Loucy (cell line): ENCODE measurements around the gene TTLL5.

Experiments used
- H2AFZ ChIP-seq: fragments of 200-600 bp; sonication (generic); 2 replicates; pipeline ENCODE4 v1.6.0; 2016; ENCODE audit warnings: antibody characterized with exemption, mild to moderate bottlenecking, low read length, moderate library complexity
- H3F3A ChIP-seq: fragments of 200-600 bp; 2 replicates; pipeline ENCODE4 v1.6.0; 2016; ENCODE audit warnings: antibody characterized with exemption, low read depth, mild to moderate bottlenecking
- H3K27me3 ChIP-seq: fragments of 200-600 bp; sonication (generic); 2 replicates; pipeline ENCODE4 v1.6.1; 2014; ENCODE audit warnings: low read length, mild to moderate bottlenecking; ENCODE audit not compliant: insufficient read depth, poor library complexity, severe bottlenecking
- H3K36me3 ChIP-seq: fragments of 200-600 bp; sonication (generic); 2 replicates; pipeline ENCODE4 v1.6.1; 2016; ENCODE audit warnings: low read length; ENCODE audit not compliant: insufficient read depth
- H3K4me1 ChIP-seq: fragments of 200-600 bp; sonication (generic); 2 replicates; pipeline ENCODE4 v1.5.1; 2014; ENCODE audit warnings: low read length, mild to moderate bottlenecking; ENCODE audit not compliant: insufficient read depth, poor library complexity, severe bottlenecking
- H3K4me2 ChIP-seq: fragments of 200-600 bp; sonication (generic); 2 replicates; pipeline ENCODE4 v1.6.0; 2014; ENCODE audit warnings: antibody characterized with exemption, low read length, low read depth, mild to moderate bottlenecking; ENCODE audit not compliant: poor library complexity, severe bottlenecking
- H3K4me3 ChIP-seq: fragments of 200-600 bp; sonication (generic); 2 replicates; pipeline ENCODE4 v1.5.1; 2014; ENCODE audit warnings: low read length, mild to moderate bottlenecking, mixed read lengths; ENCODE audit not compliant: poor library complexity, severe bottlenecking
- H3K79me2 ChIP-seq: fragments of 200-600 bp; sonication (generic); 2 replicates; pipeline ENCODE4 v1.6.1; 2014; ENCODE audit warnings: low read length; ENCODE audit not compliant: insufficient read depth
- H3K9ac ChIP-seq: fragments of 200-600 bp; sonication (generic); 2 replicates; pipeline ENCODE4 v1.6.0; 2014; ENCODE audit warnings: mild to moderate bottlenecking, low read depth, low read length, moderate library complexity; ENCODE audit not compliant: poor library complexity, severe bottlenecking
- H3K9me2 ChIP-seq: fragments of 200-600 bp; sonication (generic); replicated peaks from 2 replicates; pipeline ENCODE4 v1.6.1; 2016; ENCODE audit warnings: low read depth, low read length, mixed read lengths
- H3K9me3 ChIP-seq: fragments of 200-600 bp; sonication (generic); 2 replicates; pipeline ENCODE4 v1.6.1; 2014; ENCODE audit warnings: mild to moderate bottlenecking, antibody characterized with exemption, low read length, low read depth; ENCODE audit not compliant: insufficient read depth
- H4K20me1 ChIP-seq: fragments of 200-600 bp; sonication (generic); 2 replicates; pipeline ENCODE4 v1.6.0; 2014; ENCODE audit warnings: antibody characterized with exemption, low read length, mild to moderate bottlenecking; ENCODE audit not compliant: insufficient read depth, poor library complexity, severe bottlenecking
- CTCF ChIP-seq: fragments of 200-600 bp; sonication (generic); conservative IDR thresholded peaks from 2 replicates; pipeline ENCODE4 v1.5.1; 2014; ENCODE audit warnings: mild to moderate bottlenecking, antibody characterized with exemption, low read length
- EZH2phosphoT487 ChIP-seq: fragments of 200-600 bp; IDR thresholded peaks from 2 replicates; pipeline ENCODE4 v1.6.1; 2018; ENCODE audit warnings: antibody characterized with exemption, mild to moderate bottlenecking, moderate library complexity, borderline replicate concordance

TTLL5 gene

DNA sequence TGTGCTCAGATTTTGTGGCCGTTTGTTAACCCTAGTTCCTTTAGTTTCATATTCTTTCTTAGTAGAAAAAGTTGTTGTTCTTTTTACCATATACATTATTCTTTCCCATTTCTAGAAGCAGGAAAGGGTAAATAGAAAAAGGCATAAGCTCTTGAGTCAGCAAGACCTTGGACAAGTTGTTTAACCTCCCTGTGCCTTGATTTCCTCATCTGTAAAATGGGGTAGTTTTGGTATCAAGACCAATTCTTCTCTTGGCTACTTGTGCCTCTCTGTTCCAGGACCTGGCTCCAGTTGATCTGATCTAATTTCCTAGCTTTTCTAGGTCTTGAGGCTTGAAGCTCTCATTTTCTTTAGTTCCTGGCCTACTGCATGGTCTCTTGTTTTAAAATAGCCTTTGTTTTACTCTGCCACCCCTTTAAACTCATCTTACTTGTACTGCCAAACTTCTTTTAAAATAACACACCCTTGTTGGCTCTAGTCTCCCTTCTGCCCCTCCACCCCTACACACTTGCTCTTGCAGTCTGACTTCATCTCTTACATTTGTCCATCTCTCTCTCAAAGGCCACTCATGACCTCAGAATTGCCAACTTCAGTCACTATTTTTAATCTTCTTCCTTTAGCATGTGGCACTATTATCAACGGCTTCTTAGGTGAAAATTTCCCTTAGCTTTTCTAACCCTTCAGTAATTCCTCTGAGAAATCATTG is 143.7 kb downstream of the TTLL5 start:
- no peak overlapping the region for H3K9ac ChIP-seq
- H3K4me1 ChIP-seq: no peaks in the 10 kb centered on the region
- H3K36me3 ChIP-seq: peaks cover 32% of the 10 kb centered on the region; the same call in 1 of the 2 replicates
- no peaks in the 10 kb centered on the region for H3F3A ChIP-seq
- H3K4me3 ChIP-seq: no peak overlapping the region
- H3K9me2 ChIP-seq: no peaks in the 10 kb centered on the region
- H2AFZ ChIP-seq: no peak overlapping the region
- no peak overlapping the region for H3K4me2 ChIP-seq
- H3K27me3 ChIP-seq: no peaks in the 10 kb centered on the region
- no peaks in the 10 kb centered on the region for H3K9me3 ChIP-seq
- TF ChIP-seq CTCF (no peak), EZH2phosphoT487 (no peak)
- H3K79me2 ChIP-seq: no peaks in the 10 kb centered on the region
- no peaks in the 10 kb centered on the region for H4K20me1 ChIP-seq

- no peaks in the 10 kb centered on the region for H4K20me1 ChIP-seq
- no peaks in the 10 kb centered on the region for H3K4me1 ChIP-seq
- H3K36me3 ChIP-seq: peaks cover 31% of the 10 kb centered on the region; the same call in 1 of the 2 replicates
- H2AFZ ChIP-seq: no peak overlapping the region
- no peaks in the 10 kb centered on the region for H3K27me3 ChIP-seq
- H3K4me2 ChIP-seq: no peak overlapping the region
- no peaks in the 10 kb centered on the region for H3K79me2 ChIP-seq
- H3K9me3 ChIP-seq: no peaks in the 10 kb centered on the region
- no peaks in the 10 kb centered on the region for H3F3A ChIP-seq
- no peak for TF ChIP-seq CTCF
- no peak for TF ChIP-seq EZH2phosphoT487
- no peak overlapping the region for H3K4me3 ChIP-seq
- no peak overlapping the region for H3K9ac ChIP-seq
- no peaks in the 10 kb centered on the region for H3K9me2 ChIP-seq
Measured at GRCh38 chr14:75805646-75806045, 144.6 kb downstream of the TTLL5 start.

DNA sequence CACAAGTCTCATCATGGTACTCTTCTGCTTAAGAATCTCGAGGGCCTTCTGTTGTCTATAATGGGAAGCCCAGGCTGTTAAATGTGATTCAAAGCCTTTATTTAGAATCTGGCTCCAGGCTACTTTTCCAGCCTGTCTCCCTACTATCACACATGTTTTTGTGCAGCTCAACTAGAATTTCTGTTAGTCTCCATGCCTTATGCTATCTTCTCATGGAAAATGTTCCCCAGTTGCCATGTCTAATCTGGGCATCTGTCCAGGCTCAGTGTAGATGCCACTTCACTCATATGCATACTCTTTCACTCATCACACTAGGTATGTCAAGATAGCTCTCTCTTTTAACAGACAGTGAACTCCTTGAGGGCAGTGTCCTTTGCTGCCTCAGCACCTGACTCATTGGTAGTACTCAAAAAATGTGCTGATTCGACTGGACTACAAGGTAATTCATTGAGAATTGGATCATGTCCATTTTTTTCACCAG is 145.3 kb downstream of the TTLL5 start:
- Histone ChIP-seq H3K36me3 (peaks cover 29% of the 10 kb centered on the region; the same call in 1 of the 2 replicates), H3K4me1 (no peaks in the 10 kb centered on the region), H3F3A (no peaks in the 10 kb centered on the region), H4K20me1 (no peaks in the 10 kb centered on the region), H3K79me2 (no peaks in the 10 kb centered on the region), H3K9ac (no peak overlapping the region), H3K27me3 (no peaks in the 10 kb centered on the region), H3K9me3 (no peaks in the 10 kb centered on the region), H3K9me2 (no peaks in the 10 kb centered on the region), H3K4me2 (no peak overlapping the region), H2AFZ (no peak overlapping the region), H3K4me3 (no peak overlapping the region)
- no peak for TF ChIP-seq EZH2phosphoT487
- no peak for TF ChIP-seq CTCF
